AG08395 (cell line): ENCODE results near the gene TESMIN.

Experiments
- DNase-seq: peaks from one replicate; pipeline ENCODE4 v3.0.0; 2012; ENCODE audit warnings: mixed read lengths, low spot score

The TESMIN gene

GRCh38 chr11:68683536-68684384, 67.6 kb downstream of the TESMIN start:
- DNase-seq, result no peak

GRCh38 chr11:68683121-68683520, 68.2 kb downstream of the TESMIN start:
- no peak for DNase-seq

- no peak for DNase-seq
Observed at GRCh38 chr11:68682531-68682961, 68.8 kb downstream of the TESMIN start.

- no peak for DNase-seq
Observed at GRCh38 chr11:68680541-68681231, 70.6 kb downstream of the TESMIN start.

GRCh38 chr11:68678031-68678441, 73.3 kb downstream of the TESMIN start:
- DNase-seq, result no peak

GRCh38 chr11:68677432-68677831, 73.9 kb downstream of the TESMIN start:
- peak; percentile 83 for DNase-seq

GRCh38 chr11:68674461-68674860, 76.9 kb downstream of the TESMIN start:
- DNase-seq, result no peak

GRCh38 chr11:68673991-68674390, 77.3 kb downstream of the TESMIN start:
- no peak for DNase-seq

GRCh38 chr11:68673306-68673945, 77.9 kb downstream of the TESMIN start:
- DNase-seq, result no peak

- DNase-seq, result no peak
Observed at GRCh38 chr11:68670208-68670992, 80.9 kb downstream of the TESMIN start.

- no peak for DNase-seq
Observed at GRCh38 chr11:68669301-68670090, 81.8 kb downstream of the TESMIN start.

GRCh38 chr11:68667511-68668500, 83.5 kb downstream of the TESMIN start:
- DNase-seq, result no peak

GRCh38 chr11:68666849-68667248, 84.5 kb downstream of the TESMIN start:
- no peak for DNase-seq

- no peak for DNase-seq
Observed at GRCh38 chr11:68665436-68665835, 85.9 kb downstream of the TESMIN start.

- DNase-seq, result no peak
Observed at GRCh38 chr11:68664906-68665305, 86.4 kb downstream of the TESMIN start.

- DNase-seq, result no peak
Observed at GRCh38 chr11:68664141-68664540, 87.2 kb downstream of the TESMIN start.

- DNase-seq, result no peak
Observed at GRCh38 chr11:68663482-68664010, 87.8 kb downstream of the TESMIN start.

- no peak for DNase-seq
Observed at GRCh38 chr11:68661697-68662603, 89.4 kb downstream of the TESMIN start.

GRCh38 chr11:68661014-68661413, 90.3 kb downstream of the TESMIN start:
- DNase-seq, result no peak
